K562 (cell line): ENCODE measurements around the gene NECAB3. TPM values are rescaled to one million over a fixed set of nuclear protein-coding genes. Genes with fewer than 3 reads are reported as not detected.

Source experiments
- ATAC-seq: fragments of 200-7000 bp; cut with Tn5 transposase; 3 replicates; pipeline ENCODE4 v1.9.1; 2020; ENCODE audit warnings: moderate library complexity
- BruUV-seq: library from RNA; stranded (reverse); fragments of 400-500 nt; replicated peaks from 2 replicates; lab custom pipeline; 2021; lab: Mats Ljungman, UMichigan
- CTCF ChIA-PET: fragments of 300-600 bp; formaldehyde crosslinking; extraction: SDS; loops from one replicate; lab custom pipeline; 2021; ENCODE audit warnings: low intra/inter-chr PET ratio; lab: Yijun Ruan, JAX
- POLR2A ChIA-PET: fragments of 300-600, 350-650 bp; sonication (Branson Sonifier 250); formaldehyde crosslinking; extraction: SDS; loops from one replicate; lab custom pipeline; 2021; ENCODE audit warnings: antibody characterized with exemption, inconsistent platforms; lab: Yijun Ruan, JAX
- DNase-seq, 4 experiments: peaks; one replicate each; pipeline versions ENCODE4 v3.0.0 to v3.0.0-alpha.2; 2011 to 2018; ENCODE audit warnings: low spot score in 3 of 4, mixed read lengths in 3 of 4; ENCODE audit errors: extremely low read depth in 1 of 4
- FAIRE-seq: peaks from 2 replicates; lab custom pipeline; 2011; peaks lifted over from hg19 to GRCh38; lab: Jason Lieb, UNC
- H2AFZ ChIP-seq: 2 replicates; pipeline ENCODE4 v1.6.0; 2011; ENCODE audit warnings: low read depth, low read length, control low read depth, inconsistent platforms
- H3K27ac ChIP-seq: fragments of 200-600 bp; 3 replicates; pipeline ENCODE4 v1.8.0; 2011; ENCODE audit warnings: low read depth, mild to moderate bottlenecking, control low read depth, inconsistent platforms, low read length, moderate library complexity, mixed read lengths; ENCODE audit errors: extremely low read depth
- H3K27me3 ChIP-seq, 2 experiments: fragments of 300-600 bp in 1 of 2; 2 replicates in 1 of 2; 3 replicates in 1 of 2; pipeline versions ENCODE4 v1.6.0 to v1.8.0; 2011; ENCODE audit warnings: inconsistent platforms in 2 of 2, low read length in 2 of 2, mild to moderate bottlenecking in 1 of 2, mixed read lengths in 1 of 2, moderate library complexity in 1 of 2; ENCODE audit not compliant: control insufficient read depth in 2 of 2, insufficient read depth in 2 of 2
- H3K36me3 ChIP-seq: fragments of 300-600 bp; 3 replicates; pipeline ENCODE4 v1.8.0; 2011; ENCODE audit warnings: mild to moderate bottlenecking, low read length, inconsistent platforms; ENCODE audit not compliant: control insufficient read depth, insufficient read depth
- H3K4me1 ChIP-seq, 2 experiments: fragments of 200-600 bp in 1 of 2; replicated peaks in 1 of 2; 2 replicates in 1 of 2; 3 replicates in 1 of 2; pipeline versions ENCODE4 v1.5.1 to v1.8.0; 2011; ENCODE audit warnings: inconsistent platforms in 2 of 2, low read length in 2 of 2, mild to moderate bottlenecking in 1 of 2, mixed read lengths in 1 of 2, moderate library complexity in 1 of 2; ENCODE audit not compliant: control insufficient read depth in 2 of 2, insufficient read depth in 2 of 2
- H3K4me2 ChIP-seq: 2 replicates; pipeline ENCODE4 v1.6.1; 2011; ENCODE audit warnings: low read length, control low read depth, inconsistent platforms, mixed read lengths; ENCODE audit not compliant: insufficient read depth
- H3K4me3 ChIP-seq: fragments of 200-600 bp; sonication (generic), shearing (Covaris generic); 2 replicates; pipeline ENCODE4 v1.5.1; 2016; ENCODE audit warnings: control low read depth, inconsistent platforms
- H3K79me2 ChIP-seq: fragments of 200-600 bp; 3 replicates; pipeline ENCODE4 v1.8.0; 2011; ENCODE audit warnings: low read length, inconsistent platforms; ENCODE audit not compliant: control insufficient read depth, insufficient read depth
- H3K9ac ChIP-seq, 2 experiments: 2 replicates each; pipeline versions ENCODE4 v1.6.0 to v1.6.1; 2011; ENCODE audit warnings: low read depth in 2 of 2, low read length in 2 of 2, control low read depth in 1 of 2, inconsistent platforms in 1 of 2, mild to moderate bottlenecking in 1 of 2, mixed read lengths in 1 of 2; ENCODE audit not compliant: insufficient read depth in 1 of 2
- H3K9me1 ChIP-seq: one replicate; pipeline ENCODE4 v1.6.0; 2011; ENCODE audit warnings: inconsistent platforms, mild to moderate bottlenecking, low read length, moderate library complexity; ENCODE audit not compliant: control insufficient read depth, insufficient read depth
- H3K9me3 ChIP-seq: replicated peaks from 2 replicates; pipeline ENCODE4 v1.5.1; 2011; ENCODE audit warnings: low read depth, low read length, inconsistent platforms; ENCODE audit not compliant: control insufficient read depth, insufficient read depth
- H4K20me1 ChIP-seq: replicated peaks from 2 replicates; pipeline ENCODE4 v1.6.1; 2011; ENCODE audit warnings: low read length, inconsistent platforms, mixed read lengths; ENCODE audit not compliant: control insufficient read depth, insufficient read depth
- CHD7 ChIP-seq: fragments of 200-600 bp; sonication (generic); IDR thresholded peaks from one replicate; pipeline ENCODE4 v1.6.1; 2012; ENCODE audit warnings: mild to moderate bottlenecking, low read depth, low read length, inconsistent platforms
- NFIC ChIP-seq: fragments of 450-650 bp; IDR thresholded peaks from 2 replicates; pipeline ENCODE4 v1.6.1; 2017; ENCODE audit warnings: mild to moderate bottlenecking, inconsistent platforms
- SP2 ChIP-seq: IDR thresholded peaks from 2 replicates; pipeline ENCODE4 v1.6.1; 2011; ENCODE audit warnings: mild to moderate bottlenecking, low read depth, low read length, moderate library complexity; ENCODE audit not compliant: poor library complexity, severe bottlenecking; ENCODE audit errors: extremely low read depth
- WGBS: fragments of 100-300 bp; shearing (Covaris generic); methylation state at CpG from one replicate; pipeline ENCODE4 v1.1.6; 2016; ENCODE audit warnings: low coverage, mixed read lengths; ENCODE audit not compliant: insufficient coverage; ENCODE audit errors: missing lambda C conversion rate; 5-methylcytosine and 5-hydroxymethylcytosine counted together
- in situ Hi-C: fragments of 300-500 bp; cut with MboI; formaldehyde crosslinking; loops from 4 replicates; pipeline ENCODE4 v1.15.0; 2018; ENCODE audit warnings: inconsistent platforms, mixed read lengths
- intact Hi-C: fragments of 100-400 bp; cut with micrococcal nuclease; formaldehyde crosslinking; loops from 2 replicates; pipeline ENCODE4 v1.14.2; 2022
- polyA plus RNA-seq, 8 experiments: library from polyadenylated mRNA; depleted of rRNA in 4 of 8; stranded (reverse) in 5 of 8; unstranded in 3 of 8; fragments of >200 nt; fragmentation: Nextera tagmentation in 2 of 8; fragmentation: Illumina TruSeq in 1 of 8; extraction: Ambion mirVana in 2 of 8; extraction: Trizol in 1 of 8; gene quantifications; 2 replicates each; pipeline versions ENCODE4 v1.2.1 to v1.2.3, GENCODE V29; 2011 to 2014; ENCODE audit warnings: inconsistent platforms in 1 of 8, missing spikeins in 1 of 8
- total RNA-seq, 7 experiments: library from RNA; depleted of rRNA in 6 of 7; stranded (reverse); fragments of >200 nt in 6 of 7; fragmentation: Illumina TruSeq in 2 of 7; extraction: Trizol in 2 of 7; gene quantifications; 2 replicates each; pipeline versions ENCODE4 v1.2.1 to v1.2.3, GENCODE V29; 2011 to 2021; ENCODE audit warnings: low replicate concordance in 1 of 7

The NECAB3 gene
- total and polyA plus RNA-seq, 9 of the 15 experiments (the other 6 are each of a cell fraction or from before 2014, with no cell fraction given): 0.94 to 63.3 (median 31.5) TPM

- Histone ChIP-seq H3K4me2 (no peak overlapping the region), H3K4me1 (peaks cover 3 to 21% of the 10 kb centered on the region in 2 experiments; a peak in 2 of 5 replicates), H2AFZ (no peak overlapping the region), H3K27me3 (no peaks in the 10 kb centered on the region), H3K79me2 (no peaks in the 10 kb centered on the region), H3K27ac (no peak overlapping the region), H3K9me3 (no peaks in the 10 kb centered on the region; the same call in 1 of the 2 replicates), H4K20me1 (peaks cover 11% of the 10 kb centered on the region; the same call in 1 of the 2 replicates), H3K4me3 (no peak overlapping the region), H3K9me1 (peaks cover 9% of the 10 kb centered on the region), H3K36me3 (peaks cover 20% of the 10 kb centered on the region; the same call in 2 of the 3 replicates), H3K9ac (no peak overlapping the region)
- POLR2A ChIA-PET: interaction anchor here (1.0 kb wide), 1 partner anchor 8 kb away, joined by 3 read pairs; no protein-coding TSS in a partner anchor
- 76% methylated on average over 5 of the region's 5 CpGs for WGBS
- BruUV-seq: no TSS peak
- no peak for DNase-seq
- no peak for ATAC-seq
- intact Hi-C loops: no loop called here
- CTCF ChIA-PET: no interaction called here
- in situ Hi-C loops: no loop called here
- peak; percentile 20; the same call in 1 of the 2 replicates for TF ChIP-seq NFIC
- TF ChIP-seq SP2: no peak
- FAIRE-seq: no peak
Observed at GRCh38 chr20:33646191-33646590, 28.0 kb downstream of the NECAB3 start.

GRCh38 chr20:33645396-33645795 is 28.8 kb downstream of the NECAB3 start:
- FAIRE-seq: no peak
- in situ Hi-C loops: no loop called here
- intact Hi-C loops: no loop called here
- CTCF ChIA-PET: no interaction called here
- no peak for DNase-seq
- H2AFZ ChIP-seq: no peak overlapping the region
- POLR2A ChIA-PET: interaction anchor here (0.6 to 1.0 kb wide), 2 partner anchors 9 to 82 kb away, joined by 3 read pairs; no protein-coding TSS in a partner anchor
- no peaks in the 10 kb centered on the region for H3K79me2 ChIP-seq
- peaks cover 9% of the 10 kb centered on the region for H3K9me1 ChIP-seq
- H4K20me1 ChIP-seq: peaks cover 9% of the 10 kb centered on the region; the same call in 1 of the 2 replicates
- H3K9me3 ChIP-seq: no peaks in the 10 kb centered on the region; the same call in 1 of the 2 replicates
- H3K9ac ChIP-seq: no peak overlapping the region
- ATAC-seq: no peak
- peaks cover 21% of the 10 kb centered on the region; the same call in 2 of the 3 replicates for H3K36me3 ChIP-seq
- no peaks in the 10 kb centered on the region for H3K27me3 ChIP-seq
- no peak overlapping the region for H3K4me3 ChIP-seq
- BruUV-seq: no TSS peak
- H3K27ac ChIP-seq: no peak overlapping the region
- H3K4me2 ChIP-seq: no peak overlapping the region
- peaks cover 3 to 20% of the 10 kb centered on the region in 2 experiments; a peak in 2 of 5 replicates for H3K4me1 ChIP-seq
- 53% methylated on average over 2 of the region's 2 CpGs for WGBS
- no peak for TF ChIP-seq CHD7
